ENCODE data around the gene OPN4.

OPN4 gene

GRCh38 chr10:86698207-86698940 lies 44.0 kb downstream of the OPN4 start:
- DNase-seq (ENCODE audit: low read depth in 2 of 3, low spot score in 1 of 3), result no peak

- DNase-seq (ENCODE audit: low read depth in 2 of 3, low spot score in 1 of 3), result no peak
Measured at GRCh38 chr10:86699125-86699524, 44.8 kb downstream of the OPN4 start.

DNA sequence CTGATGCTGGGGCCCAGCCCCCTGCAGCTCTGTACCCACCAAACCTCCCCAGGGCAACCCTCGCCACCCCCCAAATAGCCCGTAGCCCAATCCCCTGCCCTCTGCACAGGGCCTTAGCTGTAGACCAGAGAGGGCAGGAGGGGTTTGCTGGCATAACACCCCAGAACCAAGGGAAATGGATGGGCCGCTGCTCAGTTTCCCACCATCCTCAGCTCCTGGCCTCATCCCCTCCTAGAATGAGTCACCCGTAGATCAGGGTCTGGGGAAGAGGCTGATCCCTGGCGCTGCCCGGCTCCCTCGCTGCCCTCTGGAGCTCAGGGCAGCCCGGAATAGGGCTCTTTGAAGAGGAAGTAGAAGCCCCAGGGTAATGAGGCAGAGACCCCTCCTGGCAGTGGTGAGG lies 45.2 kb downstream of the OPN4 start:
- DNase-seq (ENCODE audit: low read depth in 2 of 3, low spot score in 1 of 3), result no peak

- DNase-seq (ENCODE audit: low read depth in 2 of 3, low spot score in 1 of 3), result no peak
Measured at GRCh38 chr10:86699991-86700840, 45.9 kb downstream of the OPN4 start.

GRCh38 chr10:86700851-86701617 lies 46.7 kb downstream of the OPN4 start:
- no peak for DNase-seq (ENCODE audit: low read depth in 2 of 3, low spot score in 1 of 3)

GRCh38 chr10:86703176-86703575 lies 48.8 kb downstream of the OPN4 start:
- no peak for DNase-seq (ENCODE audit: low read depth in 2 of 3, low spot score in 1 of 3)

GRCh38 chr10:86705139-86705538 lies 50.8 kb downstream of the OPN4 start:
- no peak for DNase-seq (ENCODE audit: low read depth in 2 of 3, low spot score in 1 of 3)

- no peak for DNase-seq (ENCODE audit: low read depth in 2 of 3, low spot score in 1 of 3)
Measured at GRCh38 chr10:86705905-86706304, 51.6 kb downstream of the OPN4 start.

DNA sequence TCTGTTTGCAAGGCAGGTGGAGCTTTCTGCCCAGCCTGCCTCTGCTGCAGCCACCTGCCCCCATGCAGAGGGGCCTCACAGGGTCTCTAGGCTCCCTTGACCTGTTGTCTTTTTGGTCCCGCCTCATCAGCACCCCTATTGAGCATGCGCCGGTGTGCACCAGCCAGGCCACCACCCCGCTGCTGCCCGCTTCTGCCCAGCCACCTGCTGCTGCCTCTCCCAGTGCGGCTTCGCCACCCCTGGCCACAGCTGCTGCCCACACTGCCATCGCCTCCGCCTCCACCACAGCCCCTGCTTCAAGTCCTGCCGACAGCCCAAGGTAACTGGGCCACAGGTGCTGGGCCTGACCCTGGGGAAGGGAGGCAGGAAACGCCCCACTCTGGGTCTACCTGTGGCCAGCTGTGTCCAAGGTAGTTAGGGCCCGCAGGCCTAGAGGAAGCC lies 52.1 kb downstream of the OPN4 start:
- DNase-seq (ENCODE audit: low read depth in 2 of 3, low spot score in 1 of 3), result no peak

DNA sequence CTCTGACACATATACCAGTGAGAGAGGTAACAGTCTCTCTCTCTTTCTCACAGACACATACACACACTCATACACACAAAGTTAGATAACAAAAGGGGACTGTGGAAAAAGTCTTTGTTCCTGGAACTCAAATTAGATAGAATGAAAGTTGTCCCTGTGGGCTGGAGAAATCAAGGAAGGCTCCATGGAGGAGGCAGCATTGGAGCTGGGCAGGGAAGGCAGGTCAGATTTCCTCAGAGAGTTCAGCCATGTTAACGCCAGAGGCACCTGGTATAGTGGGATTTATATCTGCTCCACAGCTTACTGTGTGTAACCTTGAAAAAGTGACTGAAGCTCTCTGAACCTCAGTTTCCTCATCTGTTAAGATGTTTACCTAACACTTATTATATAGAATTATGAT lies 52.6 kb downstream of the OPN4 start:
- DNase-seq (ENCODE audit: low read depth in 2 of 3, low spot score in 1 of 3), result no peak

GRCh38 chr10:86707505-86707904 lies 53.2 kb downstream of the OPN4 start:
- DNase-seq (ENCODE audit: low read depth in 2 of 3, low spot score in 1 of 3), result no peak

- DNase-seq (ENCODE audit: low read depth in 2 of 3, low spot score in 1 of 3), result no peak
Measured at GRCh38 chr10:86708068-86708782, 53.9 kb downstream of the OPN4 start.

DNA sequence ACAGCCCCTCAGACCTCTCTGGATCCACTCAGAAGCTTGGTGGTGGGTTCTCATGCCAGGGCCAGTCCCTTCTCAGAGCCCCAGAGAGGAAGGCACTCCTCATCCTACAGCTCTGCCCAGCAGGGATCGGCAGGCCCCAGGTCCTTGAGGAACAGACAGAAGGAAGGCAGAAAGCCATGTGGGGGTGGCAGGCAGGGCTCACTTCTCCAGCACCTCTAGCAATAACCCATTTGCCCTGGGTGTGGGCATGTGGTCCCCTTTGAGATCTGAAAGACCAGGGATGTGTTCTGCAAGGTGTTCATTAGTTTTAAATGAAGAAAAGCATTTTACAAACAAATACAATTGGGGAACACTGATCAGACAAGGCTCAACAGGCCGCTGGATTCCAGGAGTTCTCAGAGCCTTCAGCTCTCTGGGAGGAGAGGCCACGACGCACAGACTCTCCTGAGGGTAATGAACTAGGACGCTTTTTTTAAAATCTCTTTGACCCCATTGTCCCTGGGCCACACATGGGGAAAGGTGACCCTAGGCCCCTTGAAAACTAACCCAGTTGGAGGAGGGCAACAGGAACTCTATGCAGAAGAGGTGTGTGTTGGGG lies 54.5 kb downstream of the OPN4 start:
- no peak for DNase-seq (ENCODE audit: low read depth in 2 of 3, low spot score in 1 of 3)

- no peak for DNase-seq (ENCODE audit: low read depth in 2 of 3, low spot score in 1 of 3)
Measured at GRCh38 chr10:86709396-86710185, 55.2 kb downstream of the OPN4 start.

- peak; percentile 67 to 81 (median 70) for DNase-seq (ENCODE audit: low read depth in 2 of 3, low spot score in 1 of 3)
Measured at GRCh38 chr10:86710987-86711512, 56.7 kb downstream of the OPN4 start.

DNA sequence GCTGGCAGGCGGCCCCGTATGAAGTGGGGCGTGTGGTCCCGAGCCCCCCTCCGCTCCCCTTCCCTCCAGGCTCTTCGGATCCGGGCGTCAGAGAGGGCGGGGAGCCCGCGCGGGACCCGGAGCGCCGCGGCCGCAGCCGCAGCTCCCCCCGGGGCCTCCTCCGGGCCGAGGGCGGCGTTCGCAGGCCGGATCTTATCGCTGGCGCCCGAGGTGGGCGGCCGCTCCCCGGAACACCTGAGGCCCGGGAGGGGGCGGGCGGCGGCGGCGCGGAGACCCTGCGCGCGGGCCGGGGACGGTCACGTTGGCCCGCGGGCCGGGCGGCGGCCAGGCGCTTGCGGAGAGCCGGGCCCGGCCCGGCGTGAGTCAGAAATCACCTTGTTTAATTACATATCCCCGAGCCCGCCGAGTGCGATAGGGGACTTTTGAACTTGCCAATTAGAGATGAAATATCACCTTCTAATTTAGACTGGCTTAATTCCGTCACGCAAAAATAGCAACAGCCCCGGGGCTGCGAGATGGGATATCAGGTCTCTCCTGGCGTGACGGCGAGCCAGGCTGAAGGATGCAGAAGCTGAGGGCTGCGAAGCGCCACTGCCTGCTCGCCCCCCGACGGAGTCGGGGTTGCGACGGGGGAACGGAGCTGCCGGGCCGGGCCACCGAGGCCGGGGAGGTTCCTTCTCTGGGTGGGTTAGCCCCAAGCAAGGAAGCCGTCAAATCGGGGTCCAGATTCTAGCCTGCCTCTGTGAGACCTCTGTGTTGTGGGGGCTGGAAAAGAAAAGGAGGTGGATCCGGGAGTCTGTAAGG lies 57.4 kb downstream of the OPN4 start:
- peak; percentile 15 to 44 (median 27) for DNase-seq (ENCODE audit: low read depth in 2 of 3, low spot score in 1 of 3)

GRCh38 chr10:86712317-86712707 lies 58.0 kb downstream of the OPN4 start:
- DNase-seq (ENCODE audit: low read depth in 2 of 3, low spot score in 1 of 3), result peak in 1 of 3 donors; percentile 1

- no peak for DNase-seq (ENCODE audit: low read depth in 2 of 3, low spot score in 1 of 3)
Measured at GRCh38 chr10:86715156-86715795, 60.9 kb downstream of the OPN4 start.
